ENCODE data around the gene ERC1. TPM values are rescaled to one million over a fixed set of nuclear protein-coding genes. Genes with fewer than 3 reads are reported as not detected.

ERC1 gene
- total RNA-seq (10 to 100 TPM; 67.2 to 78.2 TPM), polyA plus RNA-seq (10 to 100 TPM in 1 of 2 donors, 1 to 10 TPM in 1; 7.4 to 12.5 TPM)
- long read RNA-seq, donor 1, full-length matches to known transcripts = 1 of 23 reads
- long read RNA-seq, donor 1, partial matches to known transcripts = 22 of 23 reads
- long read RNA-seq, donor 1, other reads (novel, unspliced or antisense) = 0 of 23 reads
- long read RNA-seq, donor 2 = 0 reads
- long read RNA-seq, donor 3, partial matches to known transcripts = 0 of 2 reads
- long read RNA-seq, donor 3, other reads (novel, unspliced or antisense) = 0 of 2 reads
- long read RNA-seq, donor 4 = 0 reads
- long read RNA-seq, donor 5, full-length matches to known transcripts = 1 of 1 reads
- long read RNA-seq, donor 5, partial matches to known transcripts = 0 of 1 reads
- long read RNA-seq, donor 5, other reads (novel, unspliced or antisense) = 0 of 1 reads

GRCh38 chr12:990661-991349, at the start of gene ERC1:
TSS of gene ERC1 (plus strand) at chr12:991223. CDS start at chr12:1027904, 36,681 bp downstream.
- H3K4me1 ChIP-seq (ENCODE audit: control insufficient read depth in 5 of 5, insufficient read depth in 5 of 5, low read length in 5 of 5) = peaks cover 3 to 39% (median 23%) of the 10 kb centered on the region in 5 donors
- ATAC-seq (ENCODE audit: insufficient read depth, low FRiP score) = peak; percentile 96
- WGBS, 2 donors = 0% methylated on average over 37 to 87 of the region's 87 CpGs
- H3K27me3 ChIP-seq (ENCODE audit: control insufficient read depth in 3 of 3, insufficient read depth in 3 of 3, low read length in 2 of 3) = no peaks in the 10 kb centered on the region
- H3K9ac ChIP-seq (ENCODE audit: insufficient read depth in 1 of 2, low read length in 2 of 2) = peak within 1 kb of the TSS; percentile 91 to 92
- no peaks in the 10 kb centered on the region for H3K36me3 ChIP-seq (ENCODE audit: control insufficient read depth in 4 of 4, insufficient read depth in 4 of 4, low read length in 4 of 4)
- no peaks in the 10 kb centered on the region for H3K9me3 ChIP-seq (ENCODE audit: control insufficient read depth in 4 of 4, insufficient read depth in 3 of 4, low read length in 3 of 4)
- peak; percentile 93 to 94 (median 93) for DNase-seq
- peak within 1 kb of the TSS; percentile 99 for H3K27ac ChIP-seq (ENCODE audit: low read depth in 1 of 2, low read length in 1 of 2)
- TF ChIP-seq, protein P1, sequence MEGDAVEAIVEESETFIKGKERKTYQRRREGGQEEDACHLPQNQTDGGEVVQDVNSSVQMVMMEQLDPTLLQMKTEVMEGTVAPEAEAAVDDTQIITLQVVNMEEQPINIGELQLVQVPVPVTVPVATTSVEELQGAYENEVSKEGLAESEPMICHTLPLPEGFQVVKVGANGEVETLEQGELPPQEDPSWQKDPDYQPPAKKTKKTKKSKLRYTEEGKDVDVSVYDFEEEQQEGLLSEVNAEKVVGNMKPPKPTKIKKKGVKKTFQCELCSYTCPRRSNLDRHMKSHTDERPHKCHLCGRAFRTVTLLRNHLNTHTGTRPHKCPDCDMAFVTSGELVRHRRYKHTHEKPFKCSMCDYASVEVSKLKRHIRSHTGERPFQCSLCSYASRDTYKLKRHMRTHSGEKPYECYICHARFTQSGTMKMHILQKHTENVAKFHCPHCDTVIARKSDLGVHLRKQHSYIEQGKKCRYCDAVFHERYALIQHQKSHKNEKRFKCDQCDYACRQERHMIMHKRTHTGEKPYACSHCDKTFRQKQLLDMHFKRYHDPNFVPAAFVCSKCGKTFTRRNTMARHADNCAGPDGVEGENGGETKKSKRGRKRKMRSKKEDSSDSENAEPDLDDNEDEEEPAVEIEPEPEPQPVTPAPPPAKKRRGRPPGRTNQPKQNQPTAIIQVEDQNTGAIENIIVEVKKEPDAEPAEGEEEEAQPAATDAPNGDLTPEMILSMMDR (IDR thresholded peaks at IDR 0.05; ENCODE audit: control extremely low read depth, extremely low read depth) = no peak
- H3K4me3 ChIP-seq = peak within 1 kb of the TSS; percentile 70

GRCh38 chr12:943051-943450, 48.0 kb upstream of the ERC1 start:
- DNase-seq (no peak), ATAC-seq (ENCODE audit: insufficient read depth, low FRiP score) (no peak)
- 89 to 94% methylated on average over 6 of the region's 6 CpGs for WGBS, 2 donors
- Histone ChIP-seq H3K27ac (ENCODE audit: low read depth in 1 of 2, low read length in 1 of 2) (peak overlapping the region in 1 of 2 donors; percentile 40), H3K4me1 (ENCODE audit: control insufficient read depth in 5 of 5, insufficient read depth in 5 of 5, low read length in 5 of 5) (peaks cover 0 to 4% (median 0%) of the 10 kb centered on the region in 5 donors), H3K27me3 (ENCODE audit: control insufficient read depth in 3 of 3, insufficient read depth in 3 of 3, low read length in 2 of 3) (no peaks in the 10 kb centered on the region), H3K4me3 (no peak overlapping the region), H3K9me3 (ENCODE audit: control insufficient read depth in 4 of 4, insufficient read depth in 3 of 4, low read length in 3 of 4) (no peaks in the 10 kb centered on the region), H3K36me3 (ENCODE audit: control insufficient read depth in 4 of 4, insufficient read depth in 4 of 4, low read length in 4 of 4) (peaks cover 0 to 7% (median 2%) of the 10 kb centered on the region in 4 donors), H3K9ac (ENCODE audit: insufficient read depth in 1 of 2, low read length in 2 of 2) (no peak overlapping the region)
- TF ChIP-seq, protein P1 (IDR thresholded peaks at IDR 0.05; ENCODE audit: control extremely low read depth, extremely low read depth) = no peak

DNA sequence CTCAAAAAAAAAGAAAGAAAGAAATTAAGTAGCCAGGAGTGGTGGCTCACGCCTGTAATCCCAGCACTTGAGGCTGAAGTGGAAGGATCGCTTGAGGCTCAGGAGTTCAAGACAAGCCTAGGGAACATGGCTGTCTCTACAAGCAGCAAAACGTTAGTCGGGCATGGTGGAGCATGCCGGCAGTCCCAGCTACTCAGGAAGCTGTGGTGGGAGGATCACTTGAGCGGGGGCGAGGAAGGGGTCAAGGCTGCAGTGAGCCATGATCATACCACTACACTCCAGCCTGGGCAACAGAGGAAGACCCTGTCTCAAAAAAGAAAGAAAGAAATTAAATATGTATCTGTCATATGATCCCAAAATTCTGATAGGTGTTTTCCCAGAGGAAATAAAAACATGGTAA, 46.8 kb upstream of the ERC1 start:
- Histone ChIP-seq H3K36me3 (ENCODE audit: control insufficient read depth in 4 of 4, insufficient read depth in 4 of 4, low read length in 4 of 4) (peaks cover 0 to 7% (median 2%) of the 10 kb centered on the region in 4 donors), H3K27ac (ENCODE audit: low read depth in 1 of 2, low read length in 1 of 2) (no peak overlapping the region), H3K27me3 (ENCODE audit: control insufficient read depth in 3 of 3, insufficient read depth in 3 of 3, low read length in 2 of 3) (no peaks in the 10 kb centered on the region), H3K4me1 (ENCODE audit: control insufficient read depth in 5 of 5, insufficient read depth in 5 of 5, low read length in 5 of 5) (peaks cover 0 to 8% (median 2%) of the 10 kb centered on the region in 5 donors), H3K9me3 (ENCODE audit: control insufficient read depth in 4 of 4, insufficient read depth in 3 of 4, low read length in 3 of 4) (no peaks in the 10 kb centered on the region), H3K9ac (ENCODE audit: insufficient read depth in 1 of 2, low read length in 2 of 2) (no peak overlapping the region), H3K4me3 (no peak overlapping the region)
- WGBS, 2 donors = 50 to 56% methylated on average over 7 of the region's 7 CpGs
- no peak for DNase-seq
- no peak for ATAC-seq (ENCODE audit: insufficient read depth, low FRiP score)
- TF ChIP-seq, protein P1 (IDR thresholded peaks at IDR 0.05; ENCODE audit: control extremely low read depth, extremely low read depth) = no peak

Measured in lung (tissue), 16 donors.